GM20000 (cell line): ENCODE data around the gene SFSWAP.

Source experiments
- DNase-seq: peaks from one replicate; pipeline ENCODE4 v3.0.0; 2012; ENCODE audit warnings: low spot score
- CTCF ChIP-seq: IDR thresholded peaks from 2 replicates; pipeline ENCODE4 v1.5.1; 2012; ENCODE audit warnings: mild to moderate bottlenecking, control low read depth; ENCODE audit errors: extremely low read depth, missing control alignments

SFSWAP gene

DNA sequence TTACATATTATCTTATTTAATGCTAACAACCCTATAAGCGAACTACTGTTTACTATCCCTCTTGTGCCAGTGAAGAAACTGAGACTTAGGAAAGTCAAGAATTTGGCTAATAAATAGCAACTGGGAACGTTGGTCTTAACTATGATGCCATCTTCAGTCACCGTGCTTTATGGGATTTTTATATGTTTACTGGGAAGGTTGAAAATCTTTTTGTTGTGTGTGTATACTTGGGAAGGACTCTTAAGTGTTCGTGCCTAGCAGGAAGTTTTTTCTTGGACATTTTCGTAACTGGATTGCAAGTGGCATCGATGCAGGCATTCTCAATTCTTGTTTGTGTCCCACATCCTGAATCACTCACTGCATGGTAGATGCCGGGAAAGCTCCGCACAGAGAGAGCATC, 9.4 kb downstream of the SFSWAP start:
- TF ChIP-seq CTCF = no peak
- no peak for DNase-seq

- TF ChIP-seq CTCF = no peak
- DNase-seq = no peak
Measured at GRCh38 chr12:131720921-131721320, 10.0 kb downstream of the SFSWAP start.

DNA sequence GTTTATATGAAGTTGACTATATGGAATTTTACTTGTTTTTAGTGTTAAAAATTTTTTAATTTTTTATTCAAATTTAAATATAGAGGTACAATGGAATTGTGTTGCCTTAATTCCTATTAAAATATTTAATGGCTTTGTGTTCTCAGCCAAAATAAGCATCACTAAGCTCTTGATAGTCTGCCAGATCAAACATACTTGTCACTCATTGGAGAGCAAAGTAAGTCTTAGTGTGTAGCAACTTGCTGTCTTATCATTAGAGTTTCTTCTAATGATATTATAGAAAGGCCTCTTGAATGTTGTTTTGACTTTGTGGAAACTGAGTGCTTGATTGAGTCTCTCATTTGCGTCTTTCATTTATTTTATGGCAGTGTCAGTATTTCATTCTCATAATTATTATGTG, 10.7 kb downstream of the SFSWAP start:
- TF ChIP-seq CTCF = no peak
- no peak for DNase-seq

- TF ChIP-seq CTCF = no peak
- no peak for DNase-seq
Measured at GRCh38 chr12:131723532-131723931, 12.6 kb downstream of the SFSWAP start.

DNA sequence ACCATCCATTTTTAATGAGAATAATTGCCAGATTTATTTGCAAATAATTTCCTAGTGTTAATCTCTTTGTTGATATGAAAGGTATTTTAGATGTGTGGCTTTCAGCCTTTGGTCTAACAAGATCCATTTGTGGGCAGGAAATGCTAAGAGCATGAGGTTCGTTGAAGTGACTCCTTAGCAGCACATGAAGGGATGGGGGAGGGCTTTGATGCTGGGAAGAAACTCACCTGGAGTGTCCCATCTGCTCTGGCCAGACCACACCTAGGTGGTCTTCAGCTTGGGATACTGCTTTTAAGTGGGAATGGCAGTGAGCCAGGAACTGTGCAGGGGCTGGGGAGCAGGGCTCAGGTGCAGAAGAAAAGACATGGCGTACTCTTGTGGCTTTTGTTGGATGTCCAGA, 13.6 kb downstream of the SFSWAP start:
- no peak for TF ChIP-seq CTCF
- no peak for DNase-seq

DNA sequence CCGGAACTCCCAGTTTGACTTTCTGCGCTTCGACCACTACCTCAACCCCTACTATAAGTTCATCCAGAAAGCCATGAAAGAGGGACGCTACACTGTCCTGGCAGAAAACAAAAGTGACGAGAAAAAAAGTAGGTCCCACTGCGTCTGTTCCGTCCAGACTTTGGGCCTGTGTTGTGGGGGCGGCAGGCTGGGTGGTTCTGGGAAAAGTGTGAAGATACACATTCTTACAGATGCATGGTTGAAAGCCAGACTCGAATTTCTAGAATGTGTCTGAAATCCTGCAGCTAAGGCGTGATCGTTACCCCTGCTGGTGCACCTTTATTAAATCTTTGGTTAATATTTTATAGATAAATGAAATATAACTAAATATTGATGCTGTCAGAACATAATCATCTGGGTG, 14.6 kb downstream of the SFSWAP start:
- no peak for DNase-seq
- no peak for TF ChIP-seq CTCF

- no peak for TF ChIP-seq CTCF
- DNase-seq = no peak
Measured at GRCh38 chr12:131728720-131729119, 17.8 kb downstream of the SFSWAP start.
